ENCODE data around the gene LIME1.
"Not testable (repeated sequence)": the region's sequence is repeated elsewhere in the genome, so short reads cannot be mapped to it uniquely, and the experiment has no call there.

LIME1 gene

DNA sequence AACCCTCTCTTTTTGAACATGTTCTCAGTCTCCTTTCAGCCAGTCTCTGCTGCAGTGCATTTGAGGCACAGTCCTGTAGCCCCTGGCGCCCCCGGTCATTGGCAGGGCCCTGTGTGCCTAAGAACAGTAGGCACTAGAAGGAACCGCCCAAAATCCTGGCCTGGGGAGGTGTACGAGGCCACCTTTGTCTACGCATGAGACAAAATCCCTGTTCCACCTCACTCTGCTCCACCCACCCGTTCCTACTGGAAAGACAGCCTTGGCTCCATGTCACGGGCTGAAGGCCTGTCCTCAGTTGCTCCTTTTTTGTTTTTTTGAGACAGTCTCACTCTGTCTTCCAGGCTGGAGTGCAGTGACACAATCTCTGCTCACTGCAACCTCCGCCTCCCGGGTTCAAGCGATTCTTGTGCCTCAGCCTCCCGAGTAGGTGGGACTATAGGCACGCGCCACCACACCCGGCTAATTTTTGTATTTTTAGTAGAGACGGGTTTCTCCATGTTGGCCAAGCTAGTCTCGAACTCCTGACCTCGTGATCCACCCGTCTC, 6.2 kb upstream of the LIME1 start:
- H3K4me2 ChIP-seq (ENCODE audit: low read length); H3K9ac ChIP-seq (ENCODE audit: low read depth, low read length); H3K4me1 ChIP-seq (ENCODE audit: control insufficient read depth, insufficient read depth, low read length); H3K27me3 ChIP-seq (ENCODE audit: control insufficient read depth, insufficient read depth, low read length); H3K4me3 ChIP-seq (ENCODE audit: low read length); H3K9me3 ChIP-seq (replicated peaks; ENCODE audit: low read length): not testable (repeated sequence)
- peaks cover 30% of the 10 kb centered on the region for H3K36me3 ChIP-seq (ENCODE audit: insufficient read depth, low read length)

DNA sequence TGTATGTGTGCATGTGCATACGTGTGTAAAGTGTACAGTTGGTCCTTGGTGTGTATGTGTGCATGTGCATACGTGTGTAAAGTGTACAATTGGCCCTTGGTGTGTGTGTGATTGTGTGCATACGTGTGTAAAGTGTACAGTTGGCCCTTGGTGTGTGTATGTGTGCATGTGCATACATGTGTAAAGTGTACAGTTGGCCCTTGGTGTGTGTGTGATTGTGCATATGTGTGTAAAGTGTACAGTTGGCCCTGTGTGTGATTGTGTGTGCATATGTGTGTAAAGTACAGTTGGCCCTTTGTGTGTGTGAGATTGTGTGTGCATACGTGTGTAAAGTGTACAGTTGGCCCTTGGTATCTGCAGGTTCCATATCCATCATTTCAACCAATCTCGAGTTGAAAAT, 5.1 kb upstream of the LIME1 start:
- Histone ChIP-seq H3K27me3 (ENCODE audit: control insufficient read depth, insufficient read depth, low read length) (no peaks in the 10 kb centered on the region), H3K36me3 (ENCODE audit: insufficient read depth, low read length) (peaks cover 35% of the 10 kb centered on the region), H3K4me1 (ENCODE audit: control insufficient read depth, insufficient read depth, low read length) (no peaks in the 10 kb centered on the region), H3K9me3 (replicated peaks; ENCODE audit: low read length) (no peaks in the 10 kb centered on the region), H3K9ac (ENCODE audit: low read depth, low read length) (no peak overlapping the region), H3K4me3 (ENCODE audit: low read length) (no peak overlapping the region), H3K4me2 (ENCODE audit: low read length) (no peak overlapping the region)

DNA sequence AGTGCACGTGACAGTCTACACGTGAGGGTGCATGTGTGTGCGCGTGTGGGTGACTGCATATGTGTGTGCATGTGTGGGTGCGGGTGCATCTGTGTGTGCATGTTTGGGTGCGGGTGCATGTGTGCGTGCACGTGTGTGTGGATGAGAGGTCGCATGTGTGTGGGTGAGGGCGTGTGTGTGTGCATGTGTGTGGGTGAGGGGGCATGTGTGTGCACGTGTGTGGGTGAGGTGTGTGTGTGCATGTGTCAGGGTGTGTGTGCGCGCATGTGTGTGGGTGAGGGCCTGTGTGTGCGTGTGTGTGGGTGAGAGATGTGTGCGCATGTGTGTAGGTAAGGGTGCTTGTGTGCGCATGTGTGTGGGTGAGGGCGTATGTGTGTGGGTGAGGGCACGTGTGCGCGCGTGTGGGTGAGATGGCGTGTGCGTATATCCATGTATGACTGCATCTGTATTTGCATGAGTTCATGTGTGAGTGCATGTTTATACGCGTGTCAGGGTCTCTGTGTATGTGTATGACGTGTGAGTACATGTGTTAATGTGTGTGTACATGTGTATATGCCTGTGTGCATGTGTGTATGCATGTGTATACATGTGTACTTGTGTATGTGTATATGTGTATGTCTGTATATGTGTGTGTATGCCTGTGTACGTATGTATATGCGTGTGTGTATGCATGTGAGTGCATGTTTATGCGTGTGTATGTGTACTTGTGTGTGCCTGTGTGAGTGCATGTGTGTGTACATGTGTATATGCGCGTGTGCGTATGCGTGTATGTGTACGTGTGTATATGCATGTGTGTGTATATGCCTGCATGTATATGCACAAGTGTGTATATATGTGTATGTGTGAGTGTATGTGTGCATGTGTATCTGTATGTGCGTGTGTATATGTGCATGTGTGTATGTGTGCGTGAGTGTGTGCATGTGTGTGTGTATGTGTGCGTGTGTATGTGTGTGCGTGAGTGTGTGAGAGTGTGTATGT, 4.1 kb upstream of the LIME1 start:
- Histone ChIP-seq H3K4me2 (ENCODE audit: low read length) (no peak overlapping the region), H3K9ac (ENCODE audit: low read depth, low read length) (no peak overlapping the region), H3K4me1 (ENCODE audit: control insufficient read depth, insufficient read depth, low read length) (no peaks in the 10 kb centered on the region), H3K4me3 (ENCODE audit: low read length) (no peak overlapping the region), H3K9me3 (replicated peaks; ENCODE audit: low read length) (no peaks in the 10 kb centered on the region), H3K27me3 (ENCODE audit: control insufficient read depth, insufficient read depth, low read length) (no peaks in the 10 kb centered on the region), H3K36me3 (ENCODE audit: insufficient read depth, low read length) (peaks cover 38% of the 10 kb centered on the region)

DNA sequence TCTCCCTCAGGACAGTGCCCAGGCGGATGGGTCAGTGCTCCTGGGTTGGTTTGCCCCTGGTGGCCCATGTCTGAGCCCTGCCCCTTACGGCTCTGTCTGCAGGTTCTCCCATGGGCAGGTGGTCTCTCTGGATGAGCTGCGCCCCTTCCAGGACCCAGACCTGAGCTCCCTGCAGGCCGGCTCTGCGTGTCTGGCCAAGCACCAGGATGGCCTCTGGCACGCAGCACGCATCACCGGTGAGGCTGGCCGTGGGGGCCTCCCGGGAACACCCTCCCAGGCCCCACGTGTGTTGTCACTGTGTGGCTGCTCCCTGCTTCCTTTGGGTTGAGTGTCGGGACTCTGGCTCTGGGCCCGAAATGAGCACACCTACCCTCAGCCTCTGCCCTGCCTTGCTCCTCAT, 3.3 kb upstream of the LIME1 start:
- Histone ChIP-seq H3K4me1 (ENCODE audit: control insufficient read depth, insufficient read depth, low read length) (no peaks in the 10 kb centered on the region), H3K4me2 (ENCODE audit: low read length) (no peak overlapping the region), H3K9ac (ENCODE audit: low read depth, low read length) (no peak overlapping the region), H3K36me3 (ENCODE audit: insufficient read depth, low read length) (peaks cover 38% of the 10 kb centered on the region), H3K27me3 (ENCODE audit: control insufficient read depth, insufficient read depth, low read length) (no peaks in the 10 kb centered on the region), H3K4me3 (ENCODE audit: low read length) (no peak overlapping the region), H3K9me3 (replicated peaks; ENCODE audit: low read length) (no peaks in the 10 kb centered on the region)

DNA sequence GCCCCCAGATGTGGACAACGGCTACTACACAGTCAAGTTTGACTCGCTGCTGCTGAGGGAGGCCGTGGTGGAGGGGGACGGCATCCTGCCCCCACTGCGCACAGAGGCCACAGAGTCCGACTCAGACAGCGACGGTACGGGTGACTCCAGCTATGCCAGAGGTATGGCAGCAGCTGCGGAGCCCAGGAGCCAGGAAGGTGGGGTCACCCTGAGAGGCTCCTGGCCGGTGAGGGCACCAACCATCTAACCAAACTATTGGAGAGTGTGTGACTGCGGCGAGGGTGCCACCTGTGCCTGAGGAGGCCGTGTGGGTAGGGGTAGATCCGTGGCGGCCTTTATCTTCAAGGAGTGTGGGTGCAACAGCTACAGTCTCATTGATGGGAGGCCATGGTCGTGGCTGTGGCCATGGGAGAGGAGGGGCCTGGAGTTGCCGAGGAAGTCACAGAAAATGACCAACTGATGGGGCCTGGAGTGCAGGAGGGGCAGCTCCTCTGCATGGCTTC, 2.8 kb upstream of the LIME1 start:
- H3K9ac ChIP-seq (ENCODE audit: low read depth, low read length): no peak overlapping the region
- H3K4me1 ChIP-seq (ENCODE audit: control insufficient read depth, insufficient read depth, low read length): no peaks in the 10 kb centered on the region
- no peaks in the 10 kb centered on the region for H3K9me3 ChIP-seq (replicated peaks; ENCODE audit: low read length)
- H3K36me3 ChIP-seq (ENCODE audit: insufficient read depth, low read length): peaks cover 38% of the 10 kb centered on the region
- no peaks in the 10 kb centered on the region for H3K27me3 ChIP-seq (ENCODE audit: control insufficient read depth, insufficient read depth, low read length)
- H3K4me2 ChIP-seq (ENCODE audit: low read length): no peak overlapping the region
- H3K4me3 ChIP-seq (ENCODE audit: low read length): no peak overlapping the region

DNA sequence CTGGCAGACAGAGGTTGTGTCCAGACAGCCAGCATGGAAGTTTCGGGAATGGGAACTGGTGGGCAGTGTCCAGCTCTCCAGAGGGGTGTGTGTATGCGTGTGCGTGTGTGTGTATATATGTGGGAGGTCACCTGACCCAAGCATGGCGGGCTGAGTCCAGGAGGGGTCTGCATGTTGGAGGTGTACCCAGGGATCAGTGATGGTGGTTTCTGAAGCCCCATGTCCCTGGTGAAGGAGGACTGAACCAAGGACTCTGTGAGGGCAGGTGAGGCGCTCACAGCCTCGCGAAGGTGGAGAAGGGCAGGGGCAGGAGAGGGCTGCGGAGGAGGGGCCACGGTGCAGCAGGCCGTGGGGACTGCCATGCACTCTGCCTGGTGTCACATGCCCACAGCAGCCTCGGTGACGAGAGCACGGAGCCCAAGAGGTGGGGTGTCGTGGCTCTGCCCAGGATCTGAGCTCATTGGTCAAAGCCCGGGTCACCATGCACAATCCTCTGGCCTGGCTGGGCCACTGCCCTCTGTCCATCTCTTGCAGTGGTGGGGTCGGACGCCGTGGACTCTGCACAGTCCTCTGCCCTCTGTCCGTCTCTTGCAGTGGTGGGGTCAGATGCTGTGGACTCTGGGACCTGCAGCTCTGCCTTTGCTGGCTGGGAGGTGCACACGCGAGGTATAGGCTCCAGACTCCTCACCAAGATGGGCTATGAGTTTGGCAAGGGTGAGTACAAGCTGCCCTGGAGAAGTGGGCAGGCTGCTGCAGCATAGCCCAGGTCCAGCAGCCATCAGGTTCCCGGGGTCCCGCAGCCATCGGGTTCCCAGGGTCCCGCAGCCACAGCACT, 2.1 kb upstream of the LIME1 start:
- Histone ChIP-seq H3K4me1 (ENCODE audit: control insufficient read depth, insufficient read depth, low read length) (peaks cover 4% of the 10 kb centered on the region), H3K9ac (ENCODE audit: low read depth, low read length) (no peak overlapping the region), H3K4me2 (ENCODE audit: low read length) (no peak overlapping the region), H3K36me3 (ENCODE audit: insufficient read depth, low read length) (peaks cover 38% of the 10 kb centered on the region), H3K27me3 (ENCODE audit: control insufficient read depth, insufficient read depth, low read length) (no peaks in the 10 kb centered on the region), H3K9me3 (replicated peaks; ENCODE audit: low read length) (no peaks in the 10 kb centered on the region), H3K4me3 (ENCODE audit: low read length) (no peak overlapping the region)

DNA sequence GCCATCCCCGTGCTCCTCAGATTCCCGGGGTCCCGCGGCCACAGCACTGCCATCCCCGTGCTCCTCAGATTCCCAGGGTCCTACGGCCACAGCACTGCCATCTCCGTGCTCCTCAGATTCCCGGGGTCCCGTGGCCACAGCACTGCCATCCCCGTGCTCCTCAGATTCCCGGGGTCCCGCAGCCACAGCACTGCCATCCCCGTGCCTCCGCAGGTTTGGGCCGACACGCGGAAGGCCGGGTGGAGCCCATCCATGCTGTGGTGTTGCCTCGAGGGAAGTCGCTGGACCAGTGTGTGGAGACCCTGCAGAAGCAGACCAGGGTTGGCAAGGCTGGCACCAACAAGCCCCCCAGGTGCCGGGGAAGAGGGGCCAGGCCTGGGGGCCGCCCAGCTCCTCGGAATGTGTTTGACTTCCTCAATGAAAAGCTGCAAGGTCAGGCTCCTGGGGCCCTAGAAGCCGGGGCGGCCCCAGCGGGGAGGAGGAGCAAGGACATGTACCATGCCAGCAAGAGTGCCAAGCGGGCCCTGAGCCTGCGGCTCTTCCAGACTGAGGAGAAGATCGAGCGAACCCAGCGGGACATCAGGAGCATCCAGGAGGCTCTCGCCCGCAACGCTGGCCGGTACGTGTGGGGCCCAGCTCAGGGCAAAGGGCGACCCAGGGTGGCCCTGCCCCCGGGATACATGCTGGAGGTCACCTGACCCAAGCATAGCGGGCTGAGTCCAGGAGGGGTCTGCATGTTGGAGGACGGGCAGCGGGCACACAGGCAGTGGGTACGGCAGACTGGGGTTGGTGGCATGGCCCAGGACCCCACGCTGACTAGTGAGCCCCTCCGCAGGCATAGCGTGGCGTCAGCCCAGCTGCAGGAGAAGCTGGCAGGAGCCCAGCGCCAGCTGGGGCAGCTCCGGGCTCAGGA, 1.3 kb upstream of the LIME1 start:
- H3K9ac ChIP-seq (ENCODE audit: low read depth, low read length): no peak overlapping the region
- H3K27me3 ChIP-seq (ENCODE audit: control insufficient read depth, insufficient read depth, low read length): no peaks in the 10 kb centered on the region
- peaks cover 5% of the 10 kb centered on the region for H3K4me1 ChIP-seq (ENCODE audit: control insufficient read depth, insufficient read depth, low read length)
- H3K4me3 ChIP-seq (ENCODE audit: low read length): no peak overlapping the region
- H3K9me3 ChIP-seq (replicated peaks; ENCODE audit: low read length): no peaks in the 10 kb centered on the region
- H3K36me3 ChIP-seq (ENCODE audit: insufficient read depth, low read length): peaks cover 35% of the 10 kb centered on the region
- no peak overlapping the region for H3K4me2 ChIP-seq (ENCODE audit: low read length)

DNA sequence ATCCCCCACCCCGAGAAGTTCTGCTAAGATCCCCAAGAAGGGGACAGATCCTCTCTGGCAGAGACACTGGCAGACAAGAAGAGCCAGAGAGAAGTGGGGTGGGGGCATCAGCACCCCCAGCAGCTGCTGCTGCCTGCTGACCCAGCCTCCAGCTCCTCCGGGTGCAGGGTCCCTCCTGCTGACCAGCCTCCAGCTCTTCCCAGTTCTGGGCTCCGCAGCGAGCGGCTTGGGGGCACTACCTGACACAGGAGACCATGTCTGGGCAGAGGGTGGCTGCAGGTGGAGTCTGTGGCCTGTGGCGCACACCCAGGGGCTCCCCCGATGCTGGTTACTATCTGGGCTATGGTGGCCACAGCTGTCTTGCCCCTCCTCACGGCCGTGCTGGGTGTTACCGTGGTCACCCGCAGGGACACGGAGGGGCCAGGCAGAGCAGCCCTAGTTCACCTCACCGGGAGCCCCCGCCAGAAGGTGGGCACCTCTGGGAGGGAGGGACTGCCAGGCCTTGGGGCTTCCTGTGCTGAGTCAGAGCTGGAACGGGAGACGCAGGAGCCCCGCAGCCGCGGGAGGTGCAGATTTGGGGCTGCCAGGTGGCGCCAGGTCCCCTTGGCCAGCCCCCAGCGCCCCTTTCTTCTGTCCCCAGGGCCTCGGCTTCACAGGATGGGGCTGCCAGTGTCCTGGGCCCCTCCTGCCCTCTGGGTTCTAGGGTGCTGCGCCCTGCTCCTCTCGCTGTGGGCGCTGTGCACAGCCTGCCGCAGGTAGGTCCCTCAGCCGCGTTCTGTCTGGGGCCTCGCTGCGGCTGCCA, 630 bp downstream of the LIME1 start:
- no peaks in the 10 kb centered on the region for H3K9me3 ChIP-seq (replicated peaks; ENCODE audit: low read length)
- H3K27me3 ChIP-seq (ENCODE audit: control insufficient read depth, insufficient read depth, low read length): no peaks in the 10 kb centered on the region
- no peak overlapping the region for H3K4me3 ChIP-seq (ENCODE audit: low read length)
- H3K4me2 ChIP-seq (ENCODE audit: low read length): no peak overlapping the region
- peaks cover 36% of the 10 kb centered on the region for H3K36me3 ChIP-seq (ENCODE audit: insufficient read depth, low read length)
- no peak overlapping the region for H3K9ac ChIP-seq (ENCODE audit: low read depth, low read length)
- peaks cover 17% of the 10 kb centered on the region for H3K4me1 ChIP-seq (ENCODE audit: control insufficient read depth, insufficient read depth, low read length)

DNA sequence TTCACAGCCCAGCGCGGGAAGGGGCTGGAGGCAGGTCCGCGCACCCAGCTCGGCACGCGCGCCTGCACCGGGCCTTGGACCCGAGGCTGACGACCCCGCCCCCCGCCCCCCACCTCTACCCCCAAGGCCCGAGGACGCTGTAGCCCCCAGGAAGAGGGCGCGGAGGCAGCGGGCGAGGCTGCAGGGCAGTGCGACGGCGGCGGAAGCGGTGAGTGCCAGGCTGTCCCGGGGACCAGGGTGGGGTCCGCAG, 1.2 kb downstream of the LIME1 start:
- Histone ChIP-seq H3K36me3 (ENCODE audit: insufficient read depth, low read length) (peaks cover 39% of the 10 kb centered on the region), H3K9ac (ENCODE audit: low read depth, low read length) (no peak overlapping the region), H3K9me3 (replicated peaks; ENCODE audit: low read length) (no peaks in the 10 kb centered on the region), H3K4me1 (ENCODE audit: control insufficient read depth, insufficient read depth, low read length) (peaks cover 17% of the 10 kb centered on the region), H3K27me3 (ENCODE audit: control insufficient read depth, insufficient read depth, low read length) (no peaks in the 10 kb centered on the region), H3K4me3 (ENCODE audit: low read length) (no peak overlapping the region), H3K4me2 (ENCODE audit: low read length) (no peak overlapping the region)

DNA sequence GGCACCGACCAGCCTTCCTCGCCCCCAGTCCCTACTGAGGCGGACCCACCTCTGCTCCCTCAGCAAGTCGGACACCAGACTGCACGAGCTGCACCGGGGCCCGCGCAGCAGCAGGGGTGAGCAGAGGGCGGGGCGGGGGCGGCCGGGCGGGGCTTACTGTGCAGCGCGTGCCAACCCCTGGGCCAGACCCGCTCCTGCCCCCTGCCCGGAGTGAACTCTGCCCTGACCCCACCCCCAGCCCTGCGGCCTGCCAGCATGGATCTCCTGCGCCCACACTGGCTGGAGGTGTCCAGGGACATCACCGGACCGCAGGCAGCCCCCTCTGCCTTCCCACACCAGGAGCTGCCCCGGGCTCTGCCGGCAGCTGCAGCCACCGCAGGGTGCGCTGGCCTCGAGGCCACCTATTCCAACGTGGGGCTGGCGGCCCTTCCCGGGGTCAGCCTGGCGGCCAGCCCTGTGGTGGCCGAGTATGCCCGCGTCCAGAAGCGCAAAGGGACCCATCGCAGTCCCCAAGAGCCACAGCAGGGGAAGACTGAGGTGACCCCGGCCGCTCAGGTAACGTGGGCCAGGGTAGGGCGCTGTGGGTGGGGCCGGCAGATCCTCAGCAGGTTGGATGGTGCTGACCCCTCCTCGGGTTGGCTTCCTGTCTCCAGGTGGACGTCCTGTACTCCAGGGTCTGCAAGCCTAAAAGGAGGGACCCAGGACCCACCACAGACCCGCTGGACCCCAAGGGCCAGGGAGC, 1.7 kb downstream of the LIME1 start:
- H3K4me1 ChIP-seq (ENCODE audit: control insufficient read depth, insufficient read depth, low read length): peaks cover 17% of the 10 kb centered on the region
- no peak overlapping the region for H3K9ac ChIP-seq (ENCODE audit: low read depth, low read length)
- no peak overlapping the region for H3K4me3 ChIP-seq (ENCODE audit: low read length)

More for the DNA sequence above, 1.7 kb downstream of the LIME1 start:
- no peaks in the 10 kb centered on the region for H3K27me3 ChIP-seq (ENCODE audit: control insufficient read depth, insufficient read depth, low read length)
- H3K4me2 ChIP-seq (ENCODE audit: low read length): no peak overlapping the region
- peaks cover 40% of the 10 kb centered on the region for H3K36me3 ChIP-seq (ENCODE audit: insufficient read depth, low read length)
- H3K9me3 ChIP-seq (replicated peaks; ENCODE audit: low read length): no peaks in the 10 kb centered on the region
